Mesendoderm (in vitro differentiated cells): ENCODE measurements around the gene TRAF7.

Experiments used
- DNase-seq: peaks from one replicate; pipeline ENCODE4 v3.0.0; 2013
- H2AK5ac ChIP-seq: 2 replicates; pipeline ENCODE4 v1.6.1; 2013; ENCODE audit warnings: low read length, inconsistent platforms
- H2BK120ac ChIP-seq: 2 replicates; pipeline ENCODE4 v1.6.1; 2013; ENCODE audit warnings: low read depth, mild to moderate bottlenecking, low read length, moderate library complexity, mixed read lengths
- H2BK15ac ChIP-seq: replicated peaks from 2 replicates; pipeline ENCODE4 v1.6.1; 2013; ENCODE audit warnings: low read depth, mild to moderate bottlenecking, moderate library complexity
- H2BK5ac ChIP-seq: 2 replicates; pipeline ENCODE4 v1.6.1; 2013; ENCODE audit warnings: low read length, inconsistent platforms
- H3K18ac ChIP-seq: 2 replicates; pipeline ENCODE4 v1.6.1; 2013; ENCODE audit warnings: mild to moderate bottlenecking, low read length, mixed read lengths
- H3K23ac ChIP-seq: one replicate; pipeline ENCODE4 v1.6.1; 2013; ENCODE audit warnings: low read length
- H3K27ac ChIP-seq: 2 replicates; pipeline ENCODE4 v1.5.1; 2013; ENCODE audit warnings: low read depth, mild to moderate bottlenecking, inconsistent platforms, low read length, moderate library complexity
- H3K27me3 ChIP-seq: 2 replicates; pipeline ENCODE4 v1.6.1; 2013; ENCODE audit warnings: low read length, control low read depth, mild to moderate bottlenecking, inconsistent platforms; ENCODE audit not compliant: insufficient read depth, poor library complexity
- H3K36me3 ChIP-seq: 2 replicates; pipeline ENCODE4 v1.6.1; 2013; ENCODE audit warnings: low read length, inconsistent platforms; ENCODE audit not compliant: control insufficient read depth, insufficient read depth
- H3K4ac ChIP-seq: one replicate; pipeline ENCODE4 v1.6.1; 2013; ENCODE audit warnings: low read depth, mild to moderate bottlenecking, low read length, moderate library complexity
- H3K4me1 ChIP-seq: 2 replicates; pipeline ENCODE4 v1.6.1; 2013; ENCODE audit warnings: low read depth, low read length, inconsistent platforms; ENCODE audit not compliant: control insufficient read depth
- H3K4me2 ChIP-seq: 2 replicates; pipeline ENCODE4 v1.6.1; 2013; ENCODE audit warnings: low read length
- H3K4me3 ChIP-seq: 2 replicates; pipeline ENCODE4 v1.5.1; 2013; ENCODE audit warnings: mild to moderate bottlenecking, low read length
- H3K56ac ChIP-seq: one replicate; pipeline ENCODE4 v1.6.1; 2013; ENCODE audit warnings: low read length
- H3K79me1 ChIP-seq: 2 replicates; pipeline ENCODE4 v1.6.1; 2013; ENCODE audit warnings: low read length, inconsistent platforms
- H3K79me2 ChIP-seq: 2 replicates; pipeline ENCODE4 v1.6.1; 2013; ENCODE audit warnings: mild to moderate bottlenecking, low read length; ENCODE audit not compliant: control insufficient read depth, insufficient read depth
- H3K9ac ChIP-seq: 2 replicates; pipeline ENCODE4 v1.6.1; 2013; ENCODE audit warnings: low read length, inconsistent platforms
- H4K5ac ChIP-seq: one replicate; pipeline ENCODE4 v1.6.1; 2013; ENCODE audit warnings: low read length
- H4K8ac ChIP-seq: one replicate; pipeline ENCODE4 v1.6.1; 2013; ENCODE audit warnings: low read depth, mild to moderate bottlenecking, control low read depth, low read length, moderate library complexity
- WGBS: extraction: QIAGEN DNeasy Blood & Tissue Kit; methylation state at CpG from one replicate; pipeline ENCODE4 v1.1.7; 2013; ENCODE audit warnings: low lambda C conversion rate, missing lambda C conversion rate; ENCODE audit not compliant: insufficient coverage; ENCODE audit errors: extremely low coverage; 5-methylcytosine and 5-hydroxymethylcytosine counted together

TRAF7 gene

GRCh38 chr16:2170080-2170479 lies 14.5 kb downstream of the TRAF7 start:
- Histone ChIP-seq H3K4me2 (no peak overlapping the region), H3K27me3 (no peaks in the 10 kb centered on the region), H3K79me2 (peaks cover 2% of the 10 kb centered on the region), H4K5ac (no peak overlapping the region), H2BK15ac (no peak overlapping the region), H4K8ac (no peak overlapping the region), H3K9ac (no peak overlapping the region), H3K36me3 (peaks cover 20% of the 10 kb centered on the region), H3K4ac (no peak overlapping the region), H3K4me3 (no peak overlapping the region), H3K4me1 (no peaks in the 10 kb centered on the region), H3K27ac (no peak overlapping the region), H3K79me1 (peaks cover 8% of the 10 kb centered on the region), H3K23ac (no peak overlapping the region), H3K18ac (no peak overlapping the region), H3K56ac (no peak overlapping the region), H2AK5ac (no peak overlapping the region), H2BK5ac (no peak overlapping the region), H2BK120ac (no peak overlapping the region)
- no peak for DNase-seq
- no CpG with 5 or more reads among the region's 18 CpGs for whole genome bisulfite sequencing

- Histone ChIP-seq H3K23ac (no peak overlapping the region), H3K4me3 (no peak overlapping the region), H3K56ac (no peak overlapping the region), H2BK120ac (no peak overlapping the region), H3K4me1 (no peaks in the 10 kb centered on the region), H3K79me2 (no peaks in the 10 kb centered on the region), H3K9ac (no peak overlapping the region), H4K8ac (no peak overlapping the region), H3K79me1 (peaks cover 5% of the 10 kb centered on the region), H4K5ac (no peak overlapping the region), H3K27me3 (no peaks in the 10 kb centered on the region), H3K18ac (no peak overlapping the region), H2BK5ac (no peak overlapping the region), H2AK5ac (no peak overlapping the region), H3K36me3 (peaks cover 21% of the 10 kb centered on the region), H3K27ac (no peak overlapping the region), H2BK15ac (no peak overlapping the region), H3K4me2 (no peak overlapping the region), H3K4ac (no peak overlapping the region)
- DNase-seq = no peak
- no CpG with 5 or more reads among the region's 47 CpGs for WGBS
These were observed 15.2 kb downstream of the TRAF7 start for GRCh38 chr16:2170587-2171435.

- Histone ChIP-seq H4K5ac (no peak overlapping the region), H3K23ac (no peak overlapping the region), H2BK15ac (no peak overlapping the region), H2AK5ac (no peak overlapping the region), H3K4ac (no peak overlapping the region), H3K18ac (no peak overlapping the region), H2BK5ac (no peak overlapping the region), H3K27me3 (no peaks in the 10 kb centered on the region), H3K4me2 (no peak overlapping the region), H3K4me1 (no peaks in the 10 kb centered on the region), H3K27ac (no peak overlapping the region), H4K8ac (no peak overlapping the region), H3K9ac (no peak overlapping the region), H3K36me3 (peaks cover 20% of the 10 kb centered on the region), H3K56ac (no peak overlapping the region), H3K4me3 (no peak overlapping the region), H2BK120ac (no peak overlapping the region), H3K79me2 (no peaks in the 10 kb centered on the region), H3K79me1 (peaks cover 2% of the 10 kb centered on the region)
- WGBS = no CpG with 5 or more reads among the region's 28 CpGs
- no peak for DNase-seq
These were observed 16.1 kb downstream of the TRAF7 start for GRCh38 chr16:2171601-2172178.

DNA sequence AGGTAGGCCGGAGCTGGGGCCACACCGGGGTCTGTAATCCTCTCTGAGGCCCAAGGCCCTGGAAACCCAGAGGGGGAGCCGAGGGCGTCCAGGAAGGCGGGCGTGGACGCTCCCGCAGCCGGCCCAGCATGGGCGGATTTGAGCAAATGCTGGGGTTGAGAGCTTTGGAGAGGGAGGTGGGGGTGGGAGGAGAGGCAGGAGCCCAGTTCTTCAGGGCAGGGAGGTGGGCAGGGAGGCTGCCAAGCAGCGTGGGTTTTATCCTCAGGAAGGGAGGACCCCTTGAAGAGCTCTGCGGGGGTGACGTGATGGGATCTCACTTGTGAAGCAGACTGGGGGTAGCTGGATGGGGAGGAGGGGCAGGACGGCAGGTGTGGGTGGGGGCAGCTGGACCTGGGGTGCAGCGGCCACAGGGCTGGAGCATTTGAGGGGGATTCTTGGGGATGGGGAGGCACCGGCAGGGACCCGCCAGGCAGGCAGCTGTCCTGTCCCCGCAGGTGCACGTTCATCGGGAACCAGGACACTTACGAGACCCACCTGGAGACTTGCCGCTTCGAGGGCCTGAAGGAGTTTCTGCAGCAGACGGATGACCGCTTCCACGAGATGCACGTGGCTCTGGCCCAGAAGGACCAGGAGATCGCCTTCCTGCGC lies 17.2 kb downstream of the TRAF7 start:
- no peak for DNase-seq
- Histone ChIP-seq H3K27me3 (no peaks in the 10 kb centered on the region), H3K18ac (no peak overlapping the region), H3K56ac (no peak overlapping the region), H4K8ac (no peak overlapping the region), H2BK5ac (no peak overlapping the region), H3K9ac (no peak overlapping the region), H3K4ac (no peak overlapping the region), H3K4me3 (no peak overlapping the region), H4K5ac (no peak overlapping the region), H3K36me3 (peaks cover 20% of the 10 kb centered on the region), H3K79me2 (no peaks in the 10 kb centered on the region), H2AK5ac (no peak overlapping the region), H3K4me2 (no peak overlapping the region), H2BK120ac (no peak overlapping the region), H3K79me1 (no peaks in the 10 kb centered on the region), H3K27ac (no peak overlapping the region), H2BK15ac (no peak overlapping the region), H3K23ac (no peak overlapping the region), H3K4me1 (no peaks in the 10 kb centered on the region)
- no CpG with 5 or more reads among the region's 29 CpGs for WGBS

- Histone ChIP-seq H2AK5ac (no peak overlapping the region), H3K27ac (no peak overlapping the region), H4K8ac (no peak overlapping the region), H3K79me2 (no peaks in the 10 kb centered on the region), H3K4ac (no peak overlapping the region), H3K36me3 (peaks cover 20% of the 10 kb centered on the region), H3K4me3 (no peak overlapping the region), H3K4me2 (no peak overlapping the region), H3K27me3 (no peaks in the 10 kb centered on the region), H2BK15ac (no peak overlapping the region), H3K18ac (no peak overlapping the region), H3K9ac (no peak overlapping the region), H3K4me1 (no peaks in the 10 kb centered on the region), H2BK5ac (no peak overlapping the region), H3K56ac (no peak overlapping the region), H2BK120ac (no peak overlapping the region), H3K79me1 (no peaks in the 10 kb centered on the region), H3K23ac (no peak overlapping the region), H4K5ac (no peak overlapping the region)
- no CpG with 5 or more reads among the region's 14 CpGs for WGBS
- DNase-seq = no peak
These were observed 17.8 kb downstream of the TRAF7 start for GRCh38 chr16:2173366-2173765.
